ENCODE data around the gene MRPL52.

- no peak for TF ChIP-seq CTCF (IDR thresholded peaks at IDR 0.05)
- TF ChIP-seq POLR2A (IDR thresholded peaks at IDR 0.05) = no peak
These were observed 37.2 kb downstream of the MRPL52 start for GRCh38 chr14:22866874-22867273.

Data from body of pancreas (tissue), 4 donors.